HCT116 (cell line): ENCODE data around the gene OR2AT4. TPM values are rescaled to one million over a fixed set of nuclear protein-coding genes. Genes with fewer than 3 reads are reported as not detected.

Experiments
- ATAC-seq: fragments of 200-7000 bp; cut with Tn5 transposase; 2 replicates; pipeline ENCODE4 v1.9.1; 2020; ENCODE audit warnings: mild to moderate bottlenecking, moderate library complexity
- Bru-seq: library from RNA; stranded (reverse); fragments of 400-500 nt; gene quantifications from one replicate; lab custom pipeline; 2021; lab: Mats Ljungman, UMichigan
- BruChase-seq, 2 experiments: library from RNA; stranded (reverse); fragments of 400-500 nt; gene quantifications; one replicate each; lab custom pipeline; 2021; lab: Mats Ljungman, UMichigan
- BruUV-seq: library from RNA; stranded (reverse); fragments of 400-500 nt; replicated peaks from 2 replicates; lab custom pipeline; 2021; lab: Mats Ljungman, UMichigan
- CTCF ChIA-PET: fragments of 300-600 bp; sonication (Branson Sonifier 250); formaldehyde crosslinking; loops from one replicate; lab custom pipeline; 2021; ENCODE audit warnings: antibody characterized with exemption; lab: Charles Lee
- POLR2A ChIA-PET: fragments of 300-600, 350-600 bp; sonication (Branson Sonifier 250); formaldehyde crosslinking; loops from one replicate; lab custom pipeline; 2021; ENCODE audit warnings: antibody characterized with exemption; lab: Charles Lee
- RAD21 ChIA-PET, 2 experiments: fragments of 300-600 bp; sonication (Branson Sonifier 250); formaldehyde crosslinking; loops; one replicate each; lab custom pipeline; 2023; ENCODE audit warnings: low total read pairs in 2 of 2; ENCODE audit not compliant: uncharacterized antibody in 2 of 2, unreplicated experiment in 2 of 2, low non-redundant PET in 1 of 2; lab: Charles Lee
- DNase-seq: peaks from one replicate; pipeline ENCODE4 v3.0.0-alpha.2; 2010; ENCODE audit warnings: low read depth, low spot score
- H2AFZ ChIP-seq: fragments of 200-600 bp; shearing (Covaris generic), sonication (generic); 2 replicates; pipeline ENCODE4 v1.6.1; 2017; ENCODE audit warnings: low read depth, mixed run types, mixed read lengths, antibody characterized with exemption, low read length; ENCODE audit not compliant: poor library complexity, severe bottlenecking
- H3K27ac ChIP-seq: 2 replicates; pipeline ENCODE4 v1.5.1; 2012; ENCODE audit warnings: low read depth, low read length
- H3K27me3 ChIP-seq: fragments of 200-600 bp; sonication (generic); 2 replicates; pipeline ENCODE4 v1.6.1; 2016; ENCODE audit warnings: mixed run types, low read length, mixed read lengths; ENCODE audit not compliant: insufficient read depth
- H3K36me3 ChIP-seq, 2 experiments: fragments of 200-500 bp in 1 of 2; fragments of 200-600 bp in 1 of 2; sonication (Bioruptor generic) in 1 of 2; sonication (generic) in 1 of 2; 2 replicates each; pipeline versions ENCODE4 v1.5.1 to v1.6.1; 2014 to 2016; ENCODE audit warnings: low read length in 2 of 2, inconsistent platforms in 1 of 2, mixed read lengths in 1 of 2, mixed run types in 1 of 2; ENCODE audit not compliant: insufficient read depth in 2 of 2, control insufficient read depth in 1 of 2
- H3K4me1 ChIP-seq, 2 experiments: fragments of 200-600 bp in 1 of 2; sonication (generic) in 1 of 2; 2 replicates each; pipeline versions ENCODE4 v1.5.1 to v1.6.1; 2012 to 2017; ENCODE audit warnings: low read length in 2 of 2, inconsistent platforms in 1 of 2, mild to moderate bottlenecking in 1 of 2, mixed read lengths in 1 of 2, mixed run types in 1 of 2, moderate library complexity in 1 of 2; ENCODE audit not compliant: insufficient read depth in 2 of 2, control insufficient read depth in 1 of 2
- H3K4me2 ChIP-seq: fragments of 200-600 bp; sonication (generic); 2 replicates; pipeline ENCODE4 v1.6.1; 2017; ENCODE audit warnings: mixed run types, low read length, mixed read lengths
- H3K4me3 ChIP-seq, 2 experiments: fragments of 200-600 bp in 1 of 2; sonication (generic) in 1 of 2; replicated peaks in 1 of 2; 2 replicates each; pipeline ENCODE4 v1.5.1; 2011 to 2016; ENCODE audit warnings: low read length in 2 of 2, control low read depth in 1 of 2, low read depth in 1 of 2, mild to moderate bottlenecking in 1 of 2, mixed read lengths in 1 of 2, mixed run types in 1 of 2
- H3K79me2 ChIP-seq: fragments of 200-600 bp; sonication (generic); 2 replicates; pipeline ENCODE4 v1.6.1; 2017; ENCODE audit warnings: mild to moderate bottlenecking, mixed run types, low read length, moderate library complexity, mixed read lengths; ENCODE audit not compliant: insufficient read depth
- H3K9ac ChIP-seq: fragments of 200-600 bp; sonication (generic); 2 replicates; pipeline ENCODE4 v1.6.1; 2016; ENCODE audit warnings: low read length, mixed read lengths
- H3K9me2 ChIP-seq: fragments of 200-600 bp; sonication (generic), shearing (Covaris generic); 2 replicates; pipeline ENCODE4 v1.6.1; 2017; ENCODE audit warnings: mixed run types, mild to moderate bottlenecking, moderate library complexity; ENCODE audit not compliant: insufficient read depth
- H3K9me3 ChIP-seq, 2 experiments: fragments of 200-500 bp in 1 of 2; fragments of 200-600 bp in 1 of 2; sonication (Bioruptor generic) in 1 of 2; sonication (generic) in 1 of 2; 2 replicates each; pipeline ENCODE4 v1.6.1; 2014 to 2017; ENCODE audit warnings: low read length in 2 of 2, mixed read lengths in 2 of 2, inconsistent platforms in 1 of 2, low read depth in 1 of 2, mild to moderate bottlenecking in 1 of 2, mixed run types in 1 of 2, moderate library complexity in 1 of 2; ENCODE audit not compliant: control insufficient read depth in 1 of 2, insufficient read depth in 1 of 2
- H4K20me1 ChIP-seq: fragments of 200-600 bp; sonication (generic), shearing (Covaris generic); 2 replicates; pipeline ENCODE4 v1.6.1; 2017; ENCODE audit warnings: mixed run types, mild to moderate bottlenecking, moderate library complexity; ENCODE audit not compliant: insufficient read depth
- CBX3 ChIP-seq: IDR thresholded peaks from 2 replicates; pipeline ENCODE4 v1.6.1; 2012; ENCODE audit warnings: low read depth
- CEBPB ChIP-seq: IDR thresholded peaks from 2 replicates; pipeline ENCODE4 v1.6.1; 2012; ENCODE audit warnings: low read depth
- CTCF ChIP-seq, 3 experiments: fragments of 200-600 bp in 1 of 3; sonication (generic) in 1 of 3; IDR thresholded peaks in 2 of 3; conservative IDR thresholded peaks in 1 of 3; 2 replicates each; pipeline ENCODE4 v1.5.1; 2012 to 2017; ENCODE audit warnings: low read depth in 2 of 3, low read length in 2 of 3, antibody characterized with exemption in 1 of 3, borderline replicate concordance in 1 of 3, control low read depth in 1 of 3, mild to moderate bottlenecking in 1 of 3, mixed read lengths in 1 of 3, mixed run types in 1 of 3, moderate library complexity in 1 of 3; ENCODE audit not compliant: insufficient read depth in 1 of 3
- EGR1 ChIP-seq: IDR thresholded peaks from 2 replicates; pipeline ENCODE4 v1.6.1; 2012; ENCODE audit warnings: low read depth
- EZH2 ChIP-seq: fragments of 200-600 bp; sonication (generic); IDR thresholded peaks from 2 replicates; pipeline ENCODE4 v1.6.1; 2017; ENCODE audit warnings: antibody characterized with exemption, mixed run types
- JUND ChIP-seq: IDR thresholded peaks from 2 replicates; pipeline ENCODE4 v1.6.1; 2012
- MAX ChIP-seq: IDR thresholded peaks from 2 replicates; pipeline ENCODE4 v1.6.1; 2012
- SIN3A ChIP-seq: IDR thresholded peaks from 2 replicates; pipeline ENCODE4 v1.6.1; 2012; ENCODE audit warnings: low read depth
- SP1 ChIP-seq: IDR thresholded peaks from 2 replicates; pipeline ENCODE4 v1.6.1; 2012; ENCODE audit warnings: low read depth
- SRF ChIP-seq: IDR thresholded peaks from 2 replicates; pipeline ENCODE4 v1.6.1; 2012; ENCODE audit warnings: low read depth
- TCF7L2 ChIP-seq: IDR thresholded peaks from 2 replicates; pipeline ENCODE4 v1.7.0; 2011; ENCODE audit warnings: borderline replicate concordance, inconsistent platforms; ENCODE audit not compliant: insufficient read depth, insufficient read length; ENCODE audit errors: extremely low read depth
- ZBTB33 ChIP-seq: IDR thresholded peaks from 2 replicates; pipeline ENCODE4 v1.6.1; 2011; ENCODE audit warnings: mild to moderate bottlenecking, low read length, moderate library complexity; ENCODE audit not compliant: insufficient replicate concordance; ENCODE audit errors: extremely low read depth
- ZNF274 ChIP-seq: fragments of 200-500 bp; sonication (Bioruptor generic); IDR thresholded peaks from 2 replicates; pipeline ENCODE4 v1.6.1; 2014; ENCODE audit warnings: mild to moderate bottlenecking, low read depth, low read length, inconsistent platforms
- intact Hi-C: fragments of 100-400 bp; cut with micrococcal nuclease; formaldehyde crosslinking; loops from 2 replicates; pipeline ENCODE4 v1.10.0; 2022
- long read RNA-seq: library from polyadenylated mRNA; unstranded; transcript quantifications from one replicate; pipeline ENCODE4 v2.0.0, GENCODE V29; 2021; ENCODE audit not compliant: unreplicated experiment
- polyA plus RNA-seq: library from polyadenylated mRNA; unstranded; fragments of >200 nt; gene quantifications from 2 replicates; pipeline ENCODE4 v1.2.1, GENCODE V29; 2012; ENCODE audit warnings: missing spikeins
- total RNA-seq: library from RNA; stranded (reverse); gene quantifications from one replicate; pipeline ENCODE4 v1.2.1, GENCODE V29; 2021; ENCODE audit not compliant: unreplicated experiment

The OR2AT4 gene
- total RNA-seq: not detected
- not detected in 2 replicates for polyA plus RNA-seq
- Bru-seq, nascent RNA: percentile 18 among the genes with signal in this experiment
- percentile 21 among the genes with signal in this experiment for BruChase-seq, experiment 1, labeled RNA remaining after a 6-hour chase
- BruChase-seq, experiment 2, labeled RNA remaining after a 2-hour chase: percentile 21 among the genes with signal in this experiment
- long read RNA-seq: 0 reads

GRCh38 chr11:75096456-75097172 is at the start of gene OR2AT4:
OR2AT4 (minus strand) TSS chr11:75096876.
- Histone ChIP-seq H3K27ac (no peak within 1 kb of the TSS), H3K9me3 (no peaks in the 10 kb centered on the region), H2AFZ (no peak within 1 kb of the TSS), H3K36me3 (no peaks in the 10 kb centered on the region), H3K4me1 (peaks cover 0 to 11% of the 10 kb centered on the region in 2 experiments; a peak in 2 of 4 replicates), H3K9ac (no peak within 1 kb of the TSS), H3K27me3 (no peaks in the 10 kb centered on the region), H3K9me2 (no peaks in the 10 kb centered on the region), H3K79me2 (no peaks in the 10 kb centered on the region), H3K4me3 (no peak within 1 kb of the TSS), H4K20me1 (no peaks in the 10 kb centered on the region), H3K4me2 (no peak within 1 kb of the TSS)
- CTCF ChIA-PET: no interaction called here
- POLR2A ChIA-PET: no interaction called here
- ATAC-seq: no peak
- RAD21 ChIA-PET: no interaction called here
- no TSS peak for BruUV-seq
- intact Hi-C loops: no loop called here
- DNase-seq: no peak
- TF ChIP-seq SRF: no peak
- no peak for TF ChIP-seq CBX3
- TF ChIP-seq MAX: no peak
- no peak for TF ChIP-seq CEBPB
- no peak for TF ChIP-seq JUND
- no peak for TF ChIP-seq EGR1
- TF ChIP-seq ZNF274: no peak

- no peaks in the 10 kb centered on the region for H3K79me2 ChIP-seq
- no peak overlapping the region for H3K4me2 ChIP-seq
- POLR2A ChIA-PET: no interaction called here
- H3K4me3 ChIP-seq: no peak overlapping the region
- H3K27me3 ChIP-seq: no peaks in the 10 kb centered on the region; the same call in 1 of the 2 replicates
- DNase-seq (no peak), ATAC-seq (no peak)
- BruUV-seq: no TSS peak
- H3K9ac ChIP-seq: no peak overlapping the region
- intact Hi-C loops: no loop called here
- H3K9me3 ChIP-seq: no peaks in the 10 kb centered on the region
- H3K36me3 ChIP-seq: no peaks in the 10 kb centered on the region
- peaks cover 10 to 21% of the 10 kb centered on the region in 2 experiments for H3K4me1 ChIP-seq
- no peak overlapping the region for H3K27ac ChIP-seq
- no peaks in the 10 kb centered on the region for H4K20me1 ChIP-seq
- RAD21 ChIA-PET: interaction anchor here in 1 of 2 experiments (2.5 kb wide), 1 partner anchor 59 kb away, joined by 24 read pairs; no protein-coding TSS in a partner anchor
- no peaks in the 10 kb centered on the region for H3K9me2 ChIP-seq
- H2AFZ ChIP-seq: no peak overlapping the region
- CTCF ChIA-PET: interaction anchor here (1.0 to 9.1 kb wide), 7 partner anchors 8 to 123 kb away, joined by 3 to 255 read pairs (median 9); partner anchors contain the start of gene TPBGL
- TF ChIP-seq EZH2 (no peak), SIN3A (no peak), JUND (no peak), CTCF (IDR thresholded peaks at IDR 0.05 in 2 of 3, conservative IDR thresholded peaks at IDR 0.05 in 1 of 3; ENCODE audit: borderline replicate concordance in 1 of 3, insufficient read depth in 1 of 3, low read depth in 2 of 3, low read length in 2 of 3) (no peak), TCF7L2 (no peak), SP1 (no peak), EGR1 (no peak), CEBPB (no peak), ZNF274 (no peak), ZBTB33 (no peak)
Observed at GRCh38 chr11:75145972-75146519, 49.4 kb upstream of the OR2AT4 start.
